Chondrocyte (in vitro differentiated cells): ENCODE measurements around the gene SH3RF2. TPM values are rescaled to one million over a fixed set of nuclear protein-coding genes. Genes with fewer than 3 reads are reported as not detected.

Experiments used
- DNase-seq: peaks from one replicate; pipeline ENCODE4 v3.0.0; 2021; ENCODE audit warnings: mixed read lengths, low spot score
- H3K27ac Mint-ChIP-seq: one replicate; pipeline ENCODE4 v1.8.0; 2021; ENCODE audit warnings: mild to moderate bottlenecking, moderate library complexity, mixed read lengths; ENCODE audit not compliant: unreplicated experiment
- H3K27me3 Mint-ChIP-seq: 2 replicates; pipeline ENCODE4 v1.8.0; 2021; ENCODE audit warnings: low read depth, mixed read lengths
- H3K36me3 Mint-ChIP-seq: 2 replicates; pipeline ENCODE4 v1.8.0; 2021; ENCODE audit warnings: low read depth, mixed read lengths
- H3K4me1 Mint-ChIP-seq: 2 replicates; pipeline ENCODE4 v1.8.0; 2021; ENCODE audit warnings: low read depth, mild to moderate bottlenecking, mixed read lengths
- H3K4me3 Mint-ChIP-seq: one replicate; pipeline ENCODE4 v1.8.0; 2021; ENCODE audit warnings: mild to moderate bottlenecking, moderate library complexity, mixed read lengths; ENCODE audit not compliant: unreplicated experiment
- H3K9me3 Mint-ChIP-seq: 2 replicates; pipeline ENCODE4 v1.8.0; 2021; ENCODE audit warnings: low read depth, mixed read lengths
- CTCF ChIP-seq: fragments of 200-600 bp; sonication (generic); IDR thresholded peaks from 2 replicates; pipeline ENCODE4 v1.5.0; 2021; ENCODE audit warnings: antibody characterized with exemption, mild to moderate bottlenecking, moderate library complexity
- total RNA-seq: library from RNA; stranded (reverse); gene quantifications from 3 replicates; pipeline ENCODE4 v1.2.1, GENCODE V29; 2021

The SH3RF2 gene
- total RNA-seq, 1 donor from 2014 or later = 0.42 TPM

GRCh38 chr5:145906401-145906800 is 30.0 kb upstream of the SH3RF2 start:
- H3K27me3 Mint-ChIP-seq = no peaks in the 10 kb centered on the region

GRCh38 chr5:145908206-145908960 is 28.0 kb upstream of the SH3RF2 start:
- peak; percentile 66 for TF ChIP-seq CTCF
- Mint-ChIP-seq H3K36me3 (no peaks in the 10 kb centered on the region), H3K4me1 (no peaks in the 10 kb centered on the region), H3K4me3 (no peak overlapping the region), H3K9me3 (no peaks in the 10 kb centered on the region), H3K27ac (no peak overlapping the region), H3K27me3 (no peaks in the 10 kb centered on the region)
- DNase-seq = no peak

More at GRCh38 chr5:145906401-145906800, 30.0 kb upstream of the SH3RF2 start:
- Mint-ChIP-seq H3K4me1 (peaks cover 3% of the 10 kb centered on the region), H3K9me3 (no peaks in the 10 kb centered on the region), H3K36me3 (no peaks in the 10 kb centered on the region), H3K4me3 (no peak overlapping the region), H3K27ac (no peak overlapping the region)
- DNase-seq = no peak
- TF ChIP-seq CTCF = no peak

- no peak overlapping the region for H3K27ac Mint-ChIP-seq
- no peaks in the 10 kb centered on the region for H3K4me1 Mint-ChIP-seq
- H3K9me3 Mint-ChIP-seq = no peaks in the 10 kb centered on the region
- no peak for DNase-seq
- no peak overlapping the region for H3K4me3 Mint-ChIP-seq
- no peaks in the 10 kb centered on the region for H3K36me3 Mint-ChIP-seq
- TF ChIP-seq CTCF = no peak
- no peaks in the 10 kb centered on the region for H3K27me3 Mint-ChIP-seq
Measured at GRCh38 chr5:145911164-145911563, 25.2 kb upstream of the SH3RF2 start.

GRCh38 chr5:145912019-145912418 is 24.4 kb upstream of the SH3RF2 start:
- no peak for TF ChIP-seq CTCF
- no peaks in the 10 kb centered on the region for H3K9me3 Mint-ChIP-seq
- no peak overlapping the region for H3K4me3 Mint-ChIP-seq
- DNase-seq = no peak
- no peaks in the 10 kb centered on the region for H3K27me3 Mint-ChIP-seq
- peaks cover 2% of the 10 kb centered on the region for H3K4me1 Mint-ChIP-seq
- no peaks in the 10 kb centered on the region for H3K36me3 Mint-ChIP-seq
- no peak overlapping the region for H3K27ac Mint-ChIP-seq

- no peaks in the 10 kb centered on the region for H3K9me3 Mint-ChIP-seq
- no peak overlapping the region for H3K27ac Mint-ChIP-seq
- TF ChIP-seq CTCF = no peak
- no peaks in the 10 kb centered on the region for H3K36me3 Mint-ChIP-seq
- no peak overlapping the region for H3K4me3 Mint-ChIP-seq
- peaks cover 7% of the 10 kb centered on the region for H3K4me1 Mint-ChIP-seq
- DNase-seq = no peak
- H3K27me3 Mint-ChIP-seq = no peaks in the 10 kb centered on the region
Measured at GRCh38 chr5:145912594-145912993, 23.8 kb upstream of the SH3RF2 start.
